ENCODE data around the gene TANK. TPM values are rescaled to one million over a fixed set of nuclear protein-coding genes. Genes with fewer than 3 reads are reported as not detected.
A peak's percentile ranks its signal among the peaks of the same experiment; 100 is the strongest.
"Not testable (repeated sequence)": the region's sequence is repeated elsewhere in the genome, so short reads cannot be mapped to it uniquely, and the experiment has no call there.

TANK gene
- polyA plus RNA-seq, 3 donors: 60.3 to 68.3 (median 65.9) TPM

DNA sequence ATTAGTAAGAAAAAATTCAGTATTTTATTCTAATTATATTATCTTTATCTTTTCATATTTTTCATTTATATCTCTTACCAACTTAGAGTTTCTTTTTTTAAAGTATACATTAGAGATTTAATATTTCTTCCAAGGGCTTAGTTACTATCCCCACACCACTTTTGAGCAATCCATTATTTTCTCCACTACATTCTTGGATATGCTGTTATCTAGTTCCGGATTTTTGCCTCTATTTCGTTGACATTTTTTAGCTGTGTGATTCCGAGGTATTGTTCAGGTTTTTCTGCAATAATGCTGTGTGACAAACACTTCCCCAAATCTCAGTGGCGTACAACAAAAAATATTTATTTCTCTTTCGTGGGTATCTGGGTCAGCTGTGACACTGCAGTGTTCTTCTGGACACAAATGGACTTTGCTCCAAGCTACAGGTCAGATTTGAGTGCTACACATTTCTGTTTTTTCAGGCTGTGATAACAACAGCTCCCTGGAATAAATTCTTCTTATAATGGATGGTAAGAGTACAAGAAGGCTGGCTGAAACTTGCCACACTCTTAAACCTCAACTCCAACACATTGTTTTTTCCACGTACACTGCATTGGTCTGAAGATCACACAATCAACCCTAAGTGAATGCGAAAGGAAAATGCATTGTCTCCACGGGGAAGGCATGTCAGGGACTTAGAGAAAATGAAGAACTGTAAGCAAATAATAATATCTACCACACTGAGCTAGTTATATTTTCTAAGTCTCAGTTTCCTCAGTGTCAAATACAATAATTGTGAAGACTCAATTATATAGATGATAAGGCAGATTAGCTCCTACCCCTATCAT lies 97.1 kb downstream of the TANK start:
- DNase-seq (ENCODE audit: low read depth in 3 of 3, low spot score in 2 of 3): no peak

GRCh38 chr2:161265874-161266273 lies 105.6 kb downstream of the TANK start:
- no peak for DNase-seq (ENCODE audit: low read depth in 3 of 3, low spot score in 2 of 3)

GRCh38 chr2:161269111-161269510 lies 108.9 kb downstream of the TANK start:
- DNase-seq (ENCODE audit: low read depth in 3 of 3, low spot score in 2 of 3): no peak

GRCh38 chr2:161273038-161273760 lies 113.0 kb downstream of the TANK start:
- peak in 1 of 3 donors; percentile 4 for DNase-seq (ENCODE audit: low read depth in 3 of 3, low spot score in 2 of 3)

DNA sequence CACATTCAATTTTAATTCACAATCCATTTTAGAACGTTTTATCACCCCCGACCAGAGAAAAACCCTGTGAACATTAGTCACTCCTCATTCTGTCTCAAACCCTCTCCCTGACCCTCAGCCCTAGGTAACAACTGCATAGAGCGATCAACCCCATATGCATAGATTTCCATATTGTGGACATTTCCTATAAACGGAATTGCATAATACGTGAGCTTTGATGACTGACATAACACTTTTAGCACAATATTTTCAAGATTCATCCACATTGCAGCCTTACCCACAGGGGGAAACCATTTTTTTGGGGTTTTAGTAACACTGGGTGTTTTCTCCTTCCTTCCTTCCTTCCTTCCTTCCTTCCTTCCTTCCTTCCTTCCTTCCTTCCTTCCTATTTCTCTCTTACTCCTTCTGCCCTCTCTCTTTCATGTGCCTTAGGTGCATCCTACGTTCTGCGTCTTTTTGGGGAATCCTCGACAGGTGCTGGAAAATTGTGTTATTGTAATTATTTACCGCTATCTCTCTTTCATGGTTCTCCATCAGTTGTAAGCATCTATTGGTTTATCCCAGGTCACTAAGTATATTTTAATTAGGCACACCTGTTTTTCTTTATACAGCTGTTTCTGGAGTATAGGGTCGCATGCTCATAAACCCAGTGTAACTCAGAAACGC lies 118.5 kb downstream of the TANK start:
- not testable (repeated sequence) for DNase-seq (ENCODE audit: low read depth in 3 of 3, low spot score in 2 of 3)

DNA sequence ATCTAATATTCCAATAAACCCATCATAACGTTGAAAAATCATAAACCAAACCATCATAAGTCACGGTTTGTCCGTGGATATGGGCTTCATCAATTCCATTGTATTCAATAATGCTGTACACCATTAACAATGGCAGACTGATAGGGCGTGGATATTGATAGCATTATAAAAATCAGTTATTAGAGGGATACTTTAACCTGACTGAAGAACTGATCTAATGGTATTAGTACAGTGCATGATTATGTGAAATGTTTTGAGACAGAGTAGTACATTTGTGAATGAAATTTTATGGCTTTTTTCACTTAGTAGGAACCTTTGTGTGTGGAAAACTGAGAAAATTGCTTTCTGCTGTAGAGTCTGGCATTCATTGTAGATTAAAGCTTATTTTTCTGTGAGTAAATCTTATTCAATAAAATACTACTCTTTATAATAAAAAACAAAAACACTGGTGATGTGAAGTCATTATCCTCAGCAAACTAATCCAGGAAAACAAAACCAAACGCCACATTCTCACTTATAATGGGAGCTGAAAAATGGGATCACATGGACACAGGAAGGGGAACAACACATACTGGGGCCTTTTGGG lies 119.1 kb downstream of the TANK start:
- DNase-seq (ENCODE audit: low read depth in 3 of 3, low spot score in 2 of 3): not testable (repeated sequence)

DNA sequence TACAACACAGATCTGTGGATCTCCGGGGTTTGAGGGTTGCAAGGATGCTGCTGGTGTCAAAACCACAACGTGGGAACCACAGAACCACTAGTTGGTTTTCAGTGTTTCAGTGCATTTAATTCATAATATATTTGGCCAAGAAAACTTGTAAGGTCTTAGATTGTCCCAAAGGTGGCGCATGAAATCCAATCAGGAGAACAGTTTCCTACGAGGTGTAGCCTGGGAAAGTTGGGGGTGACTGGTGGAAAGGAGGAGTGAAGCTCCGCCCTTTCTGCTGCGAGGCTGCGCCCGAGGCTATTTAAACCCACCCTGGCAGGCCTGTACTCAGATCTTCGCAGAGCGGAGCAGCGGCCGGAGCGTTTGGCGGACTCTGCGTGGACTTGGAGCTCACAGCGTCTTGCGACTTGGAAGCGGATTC lies 120.7 kb downstream of the TANK start:
- DNase-seq (ENCODE audit: low read depth in 3 of 3, low spot score in 2 of 3): not testable (repeated sequence)

DNA sequence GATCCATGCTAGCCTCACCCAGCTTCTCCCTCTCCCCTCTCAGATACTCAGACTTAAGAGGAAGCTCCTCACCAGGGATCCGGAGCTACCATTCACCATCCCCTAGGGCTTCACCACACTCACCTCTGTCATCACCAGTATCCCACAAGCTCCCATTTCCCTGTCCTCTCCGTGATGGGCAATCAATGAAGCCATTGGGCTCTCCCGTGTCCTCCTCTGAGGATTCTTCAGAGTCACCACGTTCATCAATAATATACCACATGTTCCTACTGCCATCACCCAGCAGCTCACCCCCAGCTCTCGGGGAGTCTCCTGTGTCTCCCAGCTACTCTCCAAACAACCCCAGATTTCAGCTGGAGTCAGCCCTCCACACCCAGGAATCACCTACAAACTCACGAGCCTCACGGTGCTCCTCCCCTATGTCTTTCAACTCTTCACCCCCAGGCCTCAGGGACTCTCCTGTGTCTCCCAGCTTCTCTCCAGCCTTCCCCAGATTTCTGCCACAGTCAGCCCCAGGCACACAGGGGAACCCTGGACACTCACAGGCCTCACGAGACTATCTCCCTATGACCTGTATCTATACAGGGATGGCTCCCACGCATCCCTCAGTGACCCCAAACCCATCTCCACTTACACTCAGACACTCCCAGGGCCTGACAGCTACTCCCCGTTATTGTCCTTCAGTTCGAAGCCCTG lies 121.5 kb downstream of the TANK start:
- not testable (repeated sequence) for DNase-seq (ENCODE audit: low read depth in 3 of 3, low spot score in 2 of 3)

DNA sequence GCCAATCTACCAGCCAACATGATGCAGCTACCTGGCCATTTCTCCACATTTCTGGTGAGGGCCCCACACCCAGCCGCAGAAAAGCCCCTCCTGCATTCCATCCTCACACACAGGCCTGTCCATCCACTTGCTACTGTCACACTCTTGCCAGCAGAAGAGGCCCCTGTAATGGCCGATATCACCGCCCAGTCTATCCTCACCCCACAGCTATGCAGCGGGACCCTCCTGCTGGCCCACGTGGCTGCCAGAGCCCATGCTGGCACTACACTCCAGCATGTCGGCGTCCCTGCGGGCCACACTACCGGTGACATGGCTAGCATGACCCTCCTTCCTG lies 122.0 kb downstream of the TANK start:
- not testable (repeated sequence) for DNase-seq (ENCODE audit: low read depth in 3 of 3, low spot score in 2 of 3)

GRCh38 chr2:161283926-161284325 lies 123.7 kb downstream of the TANK start:
- DNase-seq (ENCODE audit: low read depth in 3 of 3, low spot score in 2 of 3): no peak

Other genes with a start within 250 kb of the TANK start
- gene PSMD14, start 148.0 kb downstream of the TANK start, polyA plus RNA-seq (ENCODE audit: insufficient read length in 3 of 3): 10 to 100 TPM; 61.0 to 64.4 (median 62.2) TPM